ENCODE data around the gene MGRN1.

DNA sequence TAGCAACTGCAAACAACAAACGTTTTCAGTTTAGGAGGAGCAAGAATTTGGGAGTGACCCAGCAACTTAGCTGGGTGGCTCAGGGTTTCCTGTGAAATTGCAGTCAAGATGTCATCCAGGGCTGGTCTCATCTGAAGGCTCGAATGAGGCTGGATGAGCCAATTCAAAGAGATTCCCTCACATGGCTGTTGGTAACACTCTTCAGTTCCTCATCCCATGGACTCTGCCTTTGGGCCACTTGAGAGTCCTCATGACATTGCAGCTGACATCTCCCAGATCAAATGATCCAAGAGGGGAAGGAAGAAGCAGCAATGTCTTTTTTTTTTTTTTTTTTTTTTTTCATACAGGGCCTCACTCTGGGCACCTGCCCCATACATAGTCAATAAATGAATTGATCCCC, 36.2 kb upstream of the MGRN1 start:
- TF ChIP-seq EZH2 (IDR thresholded peaks at IDR 0.05; ENCODE audit: insufficient read depth, poor library complexity, severe bottlenecking) (no peak), EZH2phosphoT487 (IDR thresholded peaks at IDR 0.05; ENCODE audit: insufficient read depth, low read depth) (no peak)

Measured in GM23248 (cell line).